ENCODE data around the gene HRH1. TPM values are rescaled to one million over a fixed set of nuclear protein-coding genes. Genes with fewer than 3 reads are reported as not detected.
A peak's percentile ranks its signal among the peaks of the same experiment; 100 is the strongest.

Gene HRH1
- total RNA-seq, 2 experiments from 2014 or later = 0.98 to 1.4 TPM

DNA sequence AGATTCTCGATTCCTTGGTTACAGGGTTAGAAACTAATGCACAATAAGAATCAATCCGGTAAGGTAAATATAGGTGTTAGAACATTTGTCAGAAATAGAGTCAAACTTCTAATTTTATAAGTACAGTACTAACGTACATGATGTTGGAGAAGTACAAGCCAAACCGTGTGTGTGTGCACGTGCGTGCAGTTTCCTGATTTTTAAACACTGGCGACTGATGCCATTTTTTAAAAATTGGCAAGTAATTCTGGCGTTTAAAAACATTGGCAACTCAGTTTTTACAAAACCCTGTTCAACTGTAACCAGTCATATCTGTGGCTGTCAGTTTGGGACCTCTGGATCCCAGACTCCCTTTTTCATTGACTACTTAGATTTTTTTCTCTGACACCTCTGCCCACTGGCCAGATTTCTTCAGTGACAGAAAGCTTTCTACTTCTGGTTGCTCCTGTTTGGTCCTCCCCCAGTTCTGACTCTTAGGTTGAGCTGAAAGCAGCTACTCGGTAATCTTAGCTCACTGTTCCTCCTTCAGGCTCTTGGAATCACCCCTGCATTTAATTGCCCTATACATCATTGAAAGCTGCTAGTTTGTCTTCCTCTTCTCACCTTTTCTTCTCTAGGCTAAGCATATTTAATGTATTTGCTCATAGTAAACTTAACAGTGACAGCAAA, 118.7 kb downstream of the HRH1 start:
- H3K27ac Mint-ChIP-seq = peak overlapping the region; percentile 94
- ChIA-PET POLR2A (interaction anchor here (0.7 to 2.9 kb wide), 4 partner anchors 24 to 37 kb away, joined by 3 to 12 read pairs (median 4); no protein-coding TSS in a partner anchor), CTCF (interaction anchor here (0.6 to 1.6 kb wide), 6 partner anchors 12 to 35 kb away, joined by 3 to 6 read pairs (median 4); no protein-coding TSS in a partner anchor)
- H3K27me3 Mint-ChIP-seq = no peaks in the 10 kb centered on the region
- H3K9me3 Mint-ChIP-seq (ENCODE audit: low read depth) = no peaks in the 10 kb centered on the region
- ATAC-seq = no peak
- peak overlapping the region; percentile 93 for H3K4me3 Mint-ChIP-seq
- peak; percentile 16 for DNase-seq
- peaks cover 35% of the 10 kb centered on the region for H3K36me3 Mint-ChIP-seq (ENCODE audit: low read depth)
- intact Hi-C loops (cut with DNase I, micrococcal nuclease) = loop anchor here (1.0 to 2.0 kb wide), 6 partner anchors 18 to 1390 kb away; partner anchors contain the start of gene TAMM41 (in 1 of the 2)
- H3K4me1 Mint-ChIP-seq = peaks cover 51% of the 10 kb centered on the region

DNA sequence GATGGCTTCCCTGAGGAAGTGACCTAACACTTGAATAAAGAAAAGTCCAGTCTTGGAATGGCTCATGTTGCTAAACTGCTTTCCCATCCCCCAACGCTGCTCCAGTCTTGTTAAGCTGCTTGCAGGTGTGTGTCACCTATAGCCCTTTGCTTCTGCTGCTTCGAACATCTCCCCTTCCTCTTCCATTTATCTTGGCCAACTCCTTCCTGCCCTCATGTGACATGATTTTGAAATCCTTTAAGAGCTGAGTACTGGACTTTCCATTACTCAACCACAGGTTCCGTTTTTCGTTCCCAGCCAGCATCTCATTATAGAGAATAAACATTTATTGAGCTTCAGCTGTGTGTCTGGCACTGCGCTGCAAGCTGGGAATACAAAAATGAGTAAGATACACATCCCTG, 119.6 kb downstream of the HRH1 start:
- intact Hi-C loops (cut with DNase I, micrococcal nuclease) = loop anchor here in 1 of 2 experiments (2.0 kb wide), 1 partner anchor 17 kb away; no protein-coding TSS in a partner anchor
- no peak for ATAC-seq
- peak overlapping the region; percentile 93 for H3K4me3 Mint-ChIP-seq
- H3K4me1 Mint-ChIP-seq = peaks cover 58% of the 10 kb centered on the region
- no peaks in the 10 kb centered on the region for H3K27me3 Mint-ChIP-seq
- peaks cover 36% of the 10 kb centered on the region for H3K36me3 Mint-ChIP-seq (ENCODE audit: low read depth)
- H3K9me3 Mint-ChIP-seq (ENCODE audit: low read depth) = no peaks in the 10 kb centered on the region
- CTCF ChIA-PET = interaction anchor here (1.0 to 1.2 kb wide), 2 partner anchors 15 to 38 kb away, joined by 3 to 4 read pairs; no protein-coding TSS in a partner anchor
- no peak for DNase-seq
- peak overlapping the region; percentile 94 for H3K27ac Mint-ChIP-seq
- POLR2A ChIA-PET = interaction anchor here (0.7 to 2.9 kb wide), 4 partner anchors 11 to 39 kb away, joined by 3 to 12 read pairs (median 3); no protein-coding TSS in a partner anchor

DNA sequence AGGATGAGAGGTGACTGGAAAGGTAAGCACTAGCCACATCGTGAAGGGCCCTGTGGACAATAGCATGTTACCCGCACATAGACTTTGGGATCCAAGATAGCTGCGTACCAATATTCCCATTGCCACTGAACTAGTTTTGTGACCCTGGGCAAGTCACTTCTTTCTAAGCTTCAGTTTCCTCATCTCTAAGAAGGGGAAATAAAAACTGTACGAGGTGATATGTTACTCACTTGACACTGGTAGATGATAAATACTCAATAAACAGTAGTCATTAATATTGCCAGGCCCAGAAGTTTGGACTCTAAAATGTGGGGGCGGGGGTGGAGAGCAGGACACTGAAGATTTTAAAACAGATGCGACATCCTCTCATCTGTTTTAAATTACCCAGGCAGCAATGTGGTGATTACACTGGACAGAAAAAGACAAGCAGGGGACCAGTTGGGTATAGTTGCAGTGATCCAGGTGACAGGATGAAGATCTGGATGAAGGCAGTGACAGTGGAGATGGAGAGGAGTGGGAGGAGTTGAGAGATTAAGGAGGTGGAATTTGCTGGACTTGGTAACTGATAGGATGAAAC, 120.4 kb downstream of the HRH1 start:
- H3K36me3 Mint-ChIP-seq (ENCODE audit: low read depth) = peaks cover 38% of the 10 kb centered on the region
- DNase-seq (no peak), ATAC-seq (no peak)
- POLR2A ChIA-PET = interaction anchor here (0.8 to 2.9 kb wide), 2 partner anchors 36 to 38 kb away, joined by 3 to 12 read pairs; no protein-coding TSS in a partner anchor
- H3K9me3 Mint-ChIP-seq (ENCODE audit: low read depth) = no peaks in the 10 kb centered on the region
- CTCF ChIA-PET = interaction anchor here (1.0 kb wide), 1 partner anchor 38 kb away, joined by 3 read pairs; no protein-coding TSS in a partner anchor
- peaks cover 64% of the 10 kb centered on the region for H3K4me1 Mint-ChIP-seq
- no peak overlapping the region for H3K27ac Mint-ChIP-seq
- H3K4me3 Mint-ChIP-seq = no peak overlapping the region
- no peaks in the 10 kb centered on the region for H3K27me3 Mint-ChIP-seq
- intact Hi-C loops (cut with DNase I, micrococcal nuclease) = no loop called here

DNA sequence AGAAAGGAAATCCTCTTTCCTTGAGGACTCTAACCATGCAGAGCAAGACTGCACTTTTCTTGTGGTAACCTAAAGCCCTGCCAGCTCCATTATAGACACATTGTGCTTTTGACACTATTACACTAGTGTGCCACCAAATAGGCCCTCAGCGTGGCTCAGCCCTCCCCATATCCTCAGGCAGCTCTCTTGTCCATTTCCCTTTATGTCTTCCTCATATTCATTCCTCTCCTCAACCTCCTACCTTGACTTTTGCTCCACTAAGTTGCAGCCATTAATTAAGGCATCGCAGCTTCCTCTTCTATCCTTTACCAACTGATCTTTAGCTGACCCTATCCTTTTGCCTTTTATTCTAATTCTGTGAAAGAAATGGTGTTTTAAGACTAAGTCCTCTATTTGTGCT, 121.6 kb downstream of the HRH1 start:
- Mint-ChIP-seq H3K27ac (no peak overlapping the region), H3K36me3 (ENCODE audit: low read depth) (peaks cover 45% of the 10 kb centered on the region), H3K27me3 (no peaks in the 10 kb centered on the region), H3K4me3 (no peak overlapping the region), H3K4me1 (peaks cover 63% of the 10 kb centered on the region), H3K9me3 (ENCODE audit: low read depth) (no peaks in the 10 kb centered on the region)
- DNase-seq (no peak), ATAC-seq (no peak)
- intact Hi-C loops (cut with DNase I, micrococcal nuclease) = no loop called here
- ChIA-PET CTCF (no interaction called here), POLR2A (no interaction called here)

DNA sequence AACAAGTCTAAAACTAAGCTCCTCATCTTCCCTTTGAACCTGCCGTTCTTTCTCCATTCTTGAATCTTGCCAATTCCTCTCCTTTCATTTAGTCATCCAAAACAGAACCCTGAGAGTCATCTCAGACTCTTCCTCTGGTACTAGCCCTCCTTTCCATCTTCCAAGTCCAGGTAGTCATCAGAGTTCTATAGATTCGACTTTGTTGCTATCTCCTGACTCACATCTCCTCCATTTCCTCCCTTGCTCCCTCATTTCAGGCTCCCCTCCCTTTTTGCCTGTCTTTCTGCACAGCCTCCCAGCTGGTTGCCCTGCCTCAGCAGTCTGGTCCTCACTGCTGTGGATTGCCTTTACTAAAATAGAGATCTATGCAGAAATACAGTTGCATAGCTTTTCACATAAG, 122.6 kb downstream of the HRH1 start:
- no peak for DNase-seq
- no peaks in the 10 kb centered on the region for H3K27me3 Mint-ChIP-seq
- H3K9me3 Mint-ChIP-seq (ENCODE audit: low read depth) = no peaks in the 10 kb centered on the region
- intact Hi-C loops (cut with DNase I, micrococcal nuclease) = no loop called here
- POLR2A ChIA-PET = interaction anchor here (0.9 kb wide), 1 partner anchor 13 kb away, joined by 3 read pairs; no protein-coding TSS in a partner anchor
- H3K36me3 Mint-ChIP-seq (ENCODE audit: low read depth) = peaks cover 47% of the 10 kb centered on the region
- CTCF ChIA-PET = no interaction called here
- no peak for ATAC-seq
- no peak overlapping the region for H3K27ac Mint-ChIP-seq
- peaks cover 63% of the 10 kb centered on the region for H3K4me1 Mint-ChIP-seq
- no peak overlapping the region for H3K4me3 Mint-ChIP-seq

DNA sequence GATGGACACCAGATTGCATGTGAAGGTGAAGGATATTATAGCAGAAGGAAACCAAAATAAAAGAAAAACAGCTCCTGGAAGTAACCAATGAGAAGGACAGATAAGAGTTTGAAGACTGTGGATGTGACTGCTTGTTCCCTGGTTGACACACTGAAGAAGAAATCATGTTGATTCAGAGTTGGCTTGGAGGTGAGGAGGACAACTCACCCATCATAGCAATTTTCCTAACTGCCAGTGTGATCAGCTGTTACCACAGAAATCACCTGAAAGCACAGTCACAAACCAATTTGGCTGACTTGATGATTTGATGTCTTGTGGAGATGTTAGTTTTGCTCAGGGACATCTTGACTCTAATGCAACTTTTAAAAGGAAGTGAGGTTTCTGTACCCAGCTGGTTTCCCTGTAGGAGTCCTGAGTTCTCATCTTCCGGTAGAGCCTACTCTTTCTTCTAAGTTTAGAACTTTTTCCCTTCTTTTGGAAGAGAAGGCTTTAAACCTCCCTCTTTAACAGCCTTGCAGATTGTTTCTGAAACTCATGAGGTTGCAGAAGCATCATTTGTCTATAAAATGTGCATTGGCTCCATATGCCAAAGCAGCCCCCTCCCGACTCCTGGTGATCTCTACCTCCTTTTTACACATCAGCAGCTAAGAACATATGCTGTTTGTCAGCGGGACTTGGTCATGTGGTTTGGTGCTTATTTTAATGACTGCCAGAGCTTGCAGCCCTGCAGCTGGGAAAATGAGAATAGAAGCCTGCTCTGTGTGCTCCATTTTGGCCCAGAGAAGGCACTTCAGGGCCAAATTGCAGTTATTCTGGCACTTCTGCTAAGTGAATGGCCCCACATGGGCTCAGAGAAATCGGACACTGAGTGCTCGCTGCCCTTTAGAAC, 128.2 kb downstream of the HRH1 start:
- Mint-ChIP-seq H3K4me1 (peaks cover 39% of the 10 kb centered on the region), H3K9me3 (ENCODE audit: low read depth) (no peaks in the 10 kb centered on the region), H3K4me3 (no peak overlapping the region), H3K27me3 (no peaks in the 10 kb centered on the region), H3K27ac (no peak overlapping the region), H3K36me3 (ENCODE audit: low read depth) (peaks cover 38% of the 10 kb centered on the region)
- POLR2A ChIA-PET = no interaction called here
- DNase-seq (no peak), ATAC-seq (no peak)
- CTCF ChIA-PET = interaction anchor here (0.6 to 1.7 kb wide), 3 partner anchors 22 to 46 kb away, joined by 3 to 4 read pairs (median 3); no protein-coding TSS in a partner anchor
- intact Hi-C loops (cut with DNase I, micrococcal nuclease) = no loop called here

DNA sequence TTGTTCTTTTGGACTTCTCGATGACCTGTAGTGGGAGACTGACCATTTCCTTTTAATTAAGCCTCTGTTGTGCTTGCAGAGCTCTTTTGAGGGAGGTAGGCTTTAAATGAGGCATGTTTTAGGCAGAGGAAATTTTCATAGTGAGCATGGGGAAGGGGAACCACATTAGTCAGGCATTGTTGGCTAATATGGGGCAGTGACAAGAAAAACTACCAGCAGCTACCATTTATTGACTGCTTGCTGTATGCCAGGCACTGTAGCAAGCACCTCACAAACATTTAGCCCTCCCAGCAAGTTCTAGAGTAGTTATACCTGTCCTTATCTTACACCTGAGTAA, 128.8 kb downstream of the HRH1 start:
- H3K9me3 Mint-ChIP-seq (ENCODE audit: low read depth) = no peaks in the 10 kb centered on the region

DNA sequence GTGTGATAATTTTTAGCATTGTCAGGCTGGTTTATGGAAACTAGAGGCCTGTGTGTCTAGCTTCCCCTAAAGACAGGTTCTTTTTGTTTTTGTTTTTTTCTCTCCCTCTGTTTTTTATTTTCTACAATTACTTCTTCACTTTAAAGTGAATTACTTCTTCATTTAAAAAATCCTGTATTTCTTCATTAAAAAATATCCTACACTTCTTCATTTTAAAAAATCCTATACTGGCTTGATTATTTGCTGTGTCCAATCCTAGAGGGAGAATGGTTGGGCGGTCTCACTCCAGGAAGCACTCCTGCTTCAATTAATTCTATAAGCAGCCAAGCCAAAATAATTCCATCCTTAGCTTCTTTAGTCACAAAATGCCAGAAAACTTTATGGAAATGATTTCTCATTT, 129.7 kb downstream of the HRH1 start:
- intact Hi-C loops (cut with DNase I, micrococcal nuclease) = no loop called here
- Mint-ChIP-seq H3K9me3 (ENCODE audit: low read depth) (no peaks in the 10 kb centered on the region), H3K4me1 (peaks cover 42% of the 10 kb centered on the region), H3K27me3 (no peaks in the 10 kb centered on the region), H3K4me3 (no peak overlapping the region), H3K36me3 (ENCODE audit: low read depth) (peaks cover 39% of the 10 kb centered on the region), H3K27ac (no peak overlapping the region)
- DNase-seq (no peak), ATAC-seq (no peak)
- POLR2A ChIA-PET = no interaction called here
- CTCF ChIA-PET = no interaction called here

More for the DNA sequence above, 128.8 kb downstream of the HRH1 start:
- ATAC-seq = no peak
- Mint-ChIP-seq H3K27me3 (no peaks in the 10 kb centered on the region), H3K27ac (no peak overlapping the region), H3K4me3 (no peak overlapping the region), H3K4me1 (peaks cover 41% of the 10 kb centered on the region), H3K36me3 (ENCODE audit: low read depth) (peaks cover 37% of the 10 kb centered on the region)
- ChIA-PET CTCF (interaction anchor here (0.9 to 1.7 kb wide), 2 partner anchors 35 to 47 kb away, joined by 3 to 4 read pairs; no protein-coding TSS in a partner anchor), POLR2A (no interaction called here)
- no peak for DNase-seq
- intact Hi-C loops (cut with DNase I, micrococcal nuclease) = no loop called here

DNA sequence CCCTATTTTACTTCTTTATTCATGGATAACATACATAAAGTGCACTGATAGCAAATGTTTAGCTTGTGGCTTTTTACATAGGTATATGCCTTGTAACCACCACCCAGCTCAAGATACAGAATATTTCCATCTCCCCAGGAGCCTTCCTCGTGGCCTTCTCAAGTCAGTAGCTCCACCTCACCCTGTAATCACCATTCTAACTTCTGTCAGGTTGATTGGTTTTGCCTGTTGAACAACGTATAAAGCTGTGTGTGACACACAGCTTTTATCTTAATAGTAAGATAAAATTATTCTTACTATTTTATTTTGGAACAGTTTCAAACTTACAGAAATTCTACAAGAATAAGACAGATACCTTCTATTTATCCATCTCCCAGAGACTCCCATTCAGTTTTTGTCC, 131.2 kb downstream of the HRH1 start:
- Mint-ChIP-seq H3K9me3 (ENCODE audit: low read depth) (no peaks in the 10 kb centered on the region), H3K4me3 (no peak overlapping the region), H3K27ac (no peak overlapping the region), H3K36me3 (ENCODE audit: low read depth) (peaks cover 43% of the 10 kb centered on the region), H3K27me3 (no peaks in the 10 kb centered on the region), H3K4me1 (peaks cover 51% of the 10 kb centered on the region)
- DNase-seq (no peak), ATAC-seq (no peak)
- ChIA-PET POLR2A (interaction anchor here (0.5 to 1.0 kb wide), 4 partner anchors 12 to 39 kb away, joined by 3 to 4 read pairs (median 3); partner anchors contain the start of gene ATG7), CTCF (interaction anchor here (1.1 to 1.2 kb wide), 2 partner anchors 13 to 16 kb away, joined by 3 to 5 read pairs; partner anchors contain the start of gene ATG7)
- intact Hi-C loops (cut with DNase I, micrococcal nuclease) = no loop called here

DNA sequence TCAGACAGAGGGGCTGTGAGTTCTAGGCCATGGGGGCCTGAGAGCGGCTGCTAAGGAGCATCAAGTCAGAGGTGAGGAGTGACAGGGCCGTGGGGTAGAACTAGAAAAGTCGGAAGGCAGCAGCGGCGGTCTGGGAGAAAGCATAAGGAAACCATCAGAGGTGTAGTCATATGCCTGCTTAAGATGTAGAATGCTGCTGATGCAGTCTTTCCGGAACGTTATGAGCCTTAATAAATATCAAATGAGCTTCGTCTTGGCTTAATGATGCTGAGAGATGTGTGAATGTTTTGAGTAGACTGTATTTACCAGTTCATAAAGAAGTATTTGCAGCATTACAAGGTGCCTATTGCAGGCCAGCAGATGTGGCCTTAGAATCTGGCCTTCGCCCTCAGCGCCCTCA, 133.1 kb downstream of the HRH1 start:
- H3K4me1 Mint-ChIP-seq = peaks cover 58% of the 10 kb centered on the region
- POLR2A ChIA-PET = no interaction called here

DNA sequence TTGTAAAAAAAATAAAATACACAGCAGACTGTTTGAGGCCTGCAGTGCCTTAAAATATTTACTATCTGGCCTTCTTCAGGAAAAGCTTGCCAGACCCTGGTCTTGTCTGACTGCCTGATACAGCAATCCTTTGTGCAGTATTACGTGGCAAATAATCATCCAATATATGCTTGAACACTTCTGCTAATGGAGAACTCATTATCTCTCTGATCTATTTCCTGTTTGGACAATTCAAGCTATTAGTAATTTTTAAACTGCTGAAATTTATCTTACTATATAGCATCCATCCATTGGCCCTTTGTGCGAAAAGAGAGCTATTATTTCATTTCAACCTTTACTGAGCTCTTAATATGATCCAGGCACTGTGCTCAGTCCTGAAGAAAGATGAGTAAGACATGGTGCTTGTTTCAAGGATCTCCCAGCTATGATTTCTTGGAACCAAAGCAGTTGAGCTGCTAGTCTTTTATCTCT, 133.8 kb downstream of the HRH1 start:
- ATAC-seq (no peak), DNase-seq (no peak)
- no peaks in the 10 kb centered on the region for H3K27me3 Mint-ChIP-seq
- intact Hi-C loops (cut with DNase I, micrococcal nuclease) = no loop called here
- POLR2A ChIA-PET = interaction anchor here (0.6 to 1.2 kb wide), 3 partner anchors 9 to 177 kb away, joined by 3 to 5 read pairs (median 3); partner anchors contain the start of gene ATG7
- CTCF ChIA-PET = interaction anchor here (1.0 to 2.3 kb wide), 6 partner anchors 9 to 228 kb away, joined by 3 to 6 read pairs (median 4); partner anchors contain the start of gene ATG7
- no peak overlapping the region for H3K4me3 Mint-ChIP-seq
- peaks cover 58% of the 10 kb centered on the region for H3K4me1 Mint-ChIP-seq
- peaks cover 47% of the 10 kb centered on the region for H3K36me3 Mint-ChIP-seq (ENCODE audit: low read depth)
- H3K27ac Mint-ChIP-seq = no peak overlapping the region
- H3K9me3 Mint-ChIP-seq (ENCODE audit: low read depth) = no peaks in the 10 kb centered on the region

More for the DNA sequence above, 133.1 kb downstream of the HRH1 start:
- Mint-ChIP-seq H3K4me3 (no peak overlapping the region), H3K36me3 (ENCODE audit: low read depth) (peaks cover 47% of the 10 kb centered on the region), H3K9me3 (ENCODE audit: low read depth) (no peaks in the 10 kb centered on the region), H3K27me3 (no peaks in the 10 kb centered on the region), H3K27ac (no peak overlapping the region)
- ATAC-seq (no peak), DNase-seq (no peak)
- intact Hi-C loops (cut with DNase I, micrococcal nuclease) = no loop called here
- CTCF ChIA-PET = interaction anchor here (1.0 kb wide), 1 partner anchor 15 kb away, joined by 3 read pairs; the partner anchor contains the start of gene ATG7
